ENCODE results near the gene RPUSD3.
"Not testable (repeated sequence)": the region's sequence is repeated elsewhere in the genome, so short reads cannot be mapped to it uniquely, and the experiment has no call there.

The RPUSD3 gene

GRCh38 chr3:9843715-9844438 lies at the start of gene RPUSD3:
RPUSD3 (minus strand) TSS chr3:9844008; CDS start chr3:9843990, 18 bp downstream.
- DNase-seq = peak; percentile 95

GRCh38 chr3:9891072-9891622 lies 47.3 kb upstream of the RPUSD3 start:
- no peak for DNase-seq

- DNase-seq = peak; percentile 89
Observed at GRCh38 chr3:9890249-9891071, 46.7 kb upstream of the RPUSD3 start, which contains the start of gene JAGN1. JAGN1 (plus strand) TSS chr3:9890610; CDS start chr3:9890723, 113 bp downstream.

- no peak for DNase-seq
Observed at GRCh38 chr3:9889405-9889804, 45.6 kb upstream of the RPUSD3 start.

GRCh38 chr3:9888540-9888939 lies 44.7 kb upstream of the RPUSD3 start:
- no peak for DNase-seq

GRCh38 chr3:9887480-9887879 lies 43.7 kb upstream of the RPUSD3 start:
- DNase-seq = peak; percentile 27

- DNase-seq = no peak
Observed at GRCh38 chr3:9886328-9886727, 42.5 kb upstream of the RPUSD3 start.

GRCh38 chr3:9884555-9885165 lies 40.9 kb upstream of the RPUSD3 start:
- peak; percentile 66 for DNase-seq

- DNase-seq = no peak
Observed at GRCh38 chr3:9883706-9884554, 40.1 kb upstream of the RPUSD3 start.

GRCh38 chr3:9881441-9881840 lies 37.6 kb upstream of the RPUSD3 start:
- DNase-seq = no peak

GRCh38 chr3:9879830-9880549 lies 36.2 kb upstream of the RPUSD3 start, which contains the start of gene CIDEC:
CIDEC (minus strand) TSS chr3:9880253; CDS start chr3:9878486, 1,767 bp downstream.
- DNase-seq = no peak

- no peak for DNase-seq
Observed at GRCh38 chr3:9878700-9879099, 34.9 kb upstream of the RPUSD3 start.

- DNase-seq = no peak
Observed at GRCh38 chr3:9876991-9877390, 33.2 kb upstream of the RPUSD3 start.

- DNase-seq = not testable (repeated sequence)
Observed at GRCh38 chr3:9876255-9876654, 32.4 kb upstream of the RPUSD3 start.

- no peak for DNase-seq
Observed at GRCh38 chr3:9875448-9875847, 31.6 kb upstream of the RPUSD3 start.

GRCh38 chr3:9872067-9872466 lies 28.3 kb upstream of the RPUSD3 start:
- DNase-seq = not testable (repeated sequence)

- no peak for DNase-seq
Observed at GRCh38 chr3:9870978-9871377, 27.2 kb upstream of the RPUSD3 start.

GRCh38 chr3:9869955-9870354 lies 26.1 kb upstream of the RPUSD3 start:
- no peak for DNase-seq

GRCh38 chr3:9867106-9867505 lies 23.3 kb upstream of the RPUSD3 start:
- no peak for DNase-seq

- DNase-seq = no peak
Observed at GRCh38 chr3:9866639-9867038, 22.8 kb upstream of the RPUSD3 start.

- DNase-seq = not testable (repeated sequence)
Observed at GRCh38 chr3:9865125-9865637, 21.4 kb upstream of the RPUSD3 start.

Data from hematopoietic multipotent progenitor cell treated with erythropoietin and hydrocortisone succinate and interleukin-3 and kit ligand, for 8 days (in vitro differentiated cells).